CD8-positive, alpha-beta memory T cell (primary cell): ENCODE results near the gene ZNF837. TPM values are rescaled to one million over a fixed set of nuclear protein-coding genes. Genes with fewer than 3 reads are reported as not detected.

ENCODE experiments used
- CTCF ChIA-PET: fragments of 350-600 bp; sonication (Branson Sonifier 250); formaldehyde crosslinking; loops from one replicate; lab custom pipeline; 2021; ENCODE audit warnings: antibody characterized with exemption; lab: Charles Lee
- POLR2A ChIA-PET: fragments of 350-600 bp; sonication (Branson Sonifier 250); formaldehyde crosslinking; loops from one replicate; lab custom pipeline; 2021; ENCODE audit warnings: antibody characterized with exemption; lab: Charles Lee
- DNase-seq, 5 donors: peaks; one replicate each; pipeline versions ENCODE4 v3.0.0 to v3.0.0-alpha.2; 2020 to 2022; ENCODE audit warnings: mixed read lengths in 1 of 5
- H3K27ac ChIP-seq: one replicate; pipeline ENCODE4 v1.7.0; 2013; ENCODE audit warnings: low read depth, mild to moderate bottlenecking, low read length, moderate library complexity
- H3K27me3 ChIP-seq: 2 replicates; pipeline ENCODE4 v1.7.0; 2013; ENCODE audit warnings: low read length, mild to moderate bottlenecking; ENCODE audit not compliant: insufficient read depth, poor library complexity, severe bottlenecking
- H3K36me3 ChIP-seq: 2 replicates; pipeline ENCODE4 v1.7.0; 2013; ENCODE audit warnings: mild to moderate bottlenecking, low read length, moderate library complexity; ENCODE audit not compliant: insufficient read depth
- H3K4me1 ChIP-seq: 2 replicates; pipeline ENCODE4 v1.7.0; 2013; ENCODE audit warnings: mild to moderate bottlenecking, low read length, moderate library complexity; ENCODE audit not compliant: insufficient read depth
- H3K4me3 ChIP-seq: 2 replicates; pipeline ENCODE4 v1.7.0; 2013; ENCODE audit warnings: mild to moderate bottlenecking, low read length
- H3K9me3 ChIP-seq: 2 replicates; pipeline ENCODE4 v1.7.0; 2013; ENCODE audit warnings: mild to moderate bottlenecking, low read length
- H3K27ac Mint-ChIP-seq, 8 donors: one replicate each; pipeline ENCODE4 v1.8.0; 2020 to 2021; ENCODE audit warnings: mixed read lengths in 8 of 8, mild to moderate bottlenecking in 6 of 8, inconsistent platforms in 3 of 8, moderate library complexity in 3 of 8
- H3K27me3 Mint-ChIP-seq, 2 donors: one replicate each; pipeline ENCODE4 v1.8.0; 2020 to 2021; ENCODE audit warnings: mixed read lengths in 2 of 2, mild to moderate bottlenecking in 1 of 2, moderate library complexity in 1 of 2
- H3K36me3 Mint-ChIP-seq, 3 donors: one replicate each; pipeline ENCODE4 v1.8.0; 2020 to 2021; ENCODE audit warnings: mixed read lengths in 3 of 3, inconsistent platforms in 1 of 3, mild to moderate bottlenecking in 1 of 3
- H3K4me1 Mint-ChIP-seq, 3 donors: one replicate each; pipeline ENCODE4 v1.8.0; 2020 to 2021; ENCODE audit warnings: mixed read lengths in 3 of 3, inconsistent platforms in 1 of 3, mild to moderate bottlenecking in 1 of 3
- H3K4me3 Mint-ChIP-seq, 7 donors: one replicate each; pipeline ENCODE4 v1.8.0; 2020 to 2021; ENCODE audit warnings: mixed read lengths in 7 of 7, mild to moderate bottlenecking in 6 of 7, moderate library complexity in 4 of 7, inconsistent platforms in 2 of 7
- H3K9me3 Mint-ChIP-seq, 5 donors: one replicate each; pipeline ENCODE4 v1.8.0; 2020 to 2022; ENCODE audit warnings: mixed read lengths in 5 of 5, mild to moderate bottlenecking in 3 of 5, moderate library complexity in 2 of 5, inconsistent platforms in 1 of 5
- polyA plus RNA-seq: library from polyadenylated mRNA; unstranded; fragments of 300-500 nt; fragmentation: Illumina TruSeq; gene quantifications from one replicate; pipeline ENCODE4 v1.2.3, GENCODE V29; 2021
- total RNA-seq, 2 experiments: library from RNA; stranded (reverse); gene quantifications; one replicate each; pipeline ENCODE4 v1.2.3, GENCODE V29; 2021

The ZNF837 gene
- total and polyA plus RNA-seq, 3 experiments from 2014 or later: 1.8 to 4.6 (median 2.3) TPM

DNA sequence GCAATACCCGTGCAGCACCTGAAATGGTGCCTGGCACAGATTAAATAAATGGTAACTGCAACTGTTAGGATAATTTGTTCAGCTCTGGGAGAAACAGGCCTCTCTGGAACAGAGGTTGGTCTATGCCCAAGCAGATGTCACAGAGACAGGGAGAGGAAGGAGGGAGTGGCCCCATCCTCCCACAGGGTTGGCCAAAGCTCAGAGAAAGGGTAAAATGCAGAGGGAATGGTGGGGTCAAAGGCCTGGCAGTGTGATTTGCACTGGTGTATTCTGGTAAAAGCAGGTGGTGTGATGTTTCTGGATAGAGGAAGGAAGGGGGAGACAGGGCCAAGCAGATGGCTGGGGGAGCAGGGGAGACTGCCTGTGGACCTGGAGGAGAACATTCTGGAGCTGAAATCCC is 44.6 kb downstream of the ZNF837 start:
- H3K4me3 Mint-ChIP-seq: no peak overlapping the region
- ChIA-PET CTCF (no interaction called here), POLR2A (no interaction called here)
- no peaks in the 10 kb centered on the region for H3K27me3 Mint-ChIP-seq
- H3K27me3 ChIP-seq: no peaks in the 10 kb centered on the region
- no peaks in the 10 kb centered on the region for H3K9me3 ChIP-seq
- H3K4me3 ChIP-seq: no peak overlapping the region
- peaks cover 7% of the 10 kb centered on the region for H3K36me3 ChIP-seq
- peaks cover 16 to 56% (median 20%) of the 10 kb centered on the region in 3 donors for H3K36me3 Mint-ChIP-seq
- peaks cover 5 to 6% (median 6%) of the 10 kb centered on the region in 3 donors for H3K4me1 Mint-ChIP-seq
- H3K9me3 Mint-ChIP-seq: no peaks in the 10 kb centered on the region
- H3K4me1 ChIP-seq: no peaks in the 10 kb centered on the region
- no peak for DNase-seq
- H3K27ac ChIP-seq: no peak overlapping the region
- peak overlapping the region in 1 of 8 donors; percentile 60 for H3K27ac Mint-ChIP-seq

DNA sequence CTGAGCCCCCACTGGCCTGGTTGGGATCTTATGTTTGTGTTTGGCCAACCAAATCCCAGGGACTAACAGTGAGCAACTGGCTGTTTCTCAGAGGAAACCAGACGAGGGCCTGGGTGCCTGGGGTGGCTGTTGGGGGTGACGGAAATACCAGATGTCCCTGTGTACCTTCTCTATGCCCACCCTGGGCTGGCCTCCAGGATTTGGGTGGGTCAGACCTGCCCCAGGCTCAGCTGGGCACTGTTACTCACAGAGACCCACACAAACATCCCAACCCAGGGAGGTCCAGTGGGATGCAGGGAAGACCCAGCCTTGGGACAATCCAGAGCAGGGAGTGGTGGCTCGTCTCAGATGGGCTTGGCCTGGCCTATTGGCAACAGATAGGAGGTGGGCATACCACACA is 45.2 kb downstream of the ZNF837 start:
- no peak for DNase-seq
- no peaks in the 10 kb centered on the region for H3K27me3 ChIP-seq
- CTCF ChIA-PET: no interaction called here
- no peak overlapping the region for H3K27ac Mint-ChIP-seq
- peaks cover 7% of the 10 kb centered on the region for H3K36me3 ChIP-seq
- no peaks in the 10 kb centered on the region for H3K4me1 ChIP-seq
- no peak overlapping the region for H3K27ac ChIP-seq
- H3K4me3 Mint-ChIP-seq: no peak overlapping the region
- H3K36me3 Mint-ChIP-seq: peaks cover 13 to 51% (median 18%) of the 10 kb centered on the region in 3 donors
- POLR2A ChIA-PET: no interaction called here
- H3K9me3 ChIP-seq: no peaks in the 10 kb centered on the region
- H3K27me3 Mint-ChIP-seq: no peaks in the 10 kb centered on the region
- no peak overlapping the region for H3K4me3 ChIP-seq
- no peaks in the 10 kb centered on the region for H3K9me3 Mint-ChIP-seq
- H3K4me1 Mint-ChIP-seq: peaks cover 5 to 6% (median 6%) of the 10 kb centered on the region in 3 donors

DNA sequence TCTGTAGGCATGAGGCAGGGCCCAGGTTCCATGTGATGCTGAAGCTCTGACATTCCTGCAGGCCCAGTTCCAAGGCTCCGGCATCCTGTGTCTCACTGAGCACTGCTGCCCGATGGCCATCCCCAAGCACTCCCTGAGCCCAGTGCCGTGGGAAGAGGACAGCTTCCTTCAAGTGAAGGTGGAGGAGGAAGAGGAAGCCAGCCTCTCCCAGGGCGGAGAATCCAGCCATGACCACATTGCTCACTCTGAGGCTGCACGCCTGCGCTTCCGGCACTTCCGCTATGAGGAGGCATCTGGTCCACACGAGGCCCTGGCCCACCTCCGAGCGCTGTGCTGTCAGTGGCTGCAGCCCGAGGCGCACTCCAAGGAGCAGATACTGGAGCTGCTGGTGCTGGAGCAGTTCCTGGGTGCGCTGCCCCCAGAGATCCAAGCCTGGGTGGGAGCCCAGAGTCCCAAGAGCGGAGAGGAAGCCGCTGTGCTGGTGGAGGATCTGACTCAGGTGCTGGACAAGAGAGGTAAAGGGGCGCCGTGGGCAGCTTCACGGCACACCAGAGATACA is 46.1 kb downstream of the ZNF837 start:
- Mint-ChIP-seq H3K9me3 (no peaks in the 10 kb centered on the region), H3K27me3 (no peaks in the 10 kb centered on the region), H3K36me3 (peaks cover 9 to 46% (median 14%) of the 10 kb centered on the region in 3 donors), H3K4me1 (peaks cover 2 to 3% (median 2%) of the 10 kb centered on the region in 3 donors), H3K27ac (peak overlapping the region in 1 of 8 donors; percentile 41), H3K4me3 (no peak overlapping the region)
- H3K4me1 ChIP-seq: no peaks in the 10 kb centered on the region
- no peak overlapping the region for H3K4me3 ChIP-seq
- ChIA-PET CTCF (no interaction called here), POLR2A (no interaction called here)
- no peaks in the 10 kb centered on the region for H3K9me3 ChIP-seq
- H3K27me3 ChIP-seq: no peaks in the 10 kb centered on the region
- DNase-seq: no peak
- H3K27ac ChIP-seq: no peak overlapping the region
- H3K36me3 ChIP-seq: peaks cover 7% of the 10 kb centered on the region

DNA sequence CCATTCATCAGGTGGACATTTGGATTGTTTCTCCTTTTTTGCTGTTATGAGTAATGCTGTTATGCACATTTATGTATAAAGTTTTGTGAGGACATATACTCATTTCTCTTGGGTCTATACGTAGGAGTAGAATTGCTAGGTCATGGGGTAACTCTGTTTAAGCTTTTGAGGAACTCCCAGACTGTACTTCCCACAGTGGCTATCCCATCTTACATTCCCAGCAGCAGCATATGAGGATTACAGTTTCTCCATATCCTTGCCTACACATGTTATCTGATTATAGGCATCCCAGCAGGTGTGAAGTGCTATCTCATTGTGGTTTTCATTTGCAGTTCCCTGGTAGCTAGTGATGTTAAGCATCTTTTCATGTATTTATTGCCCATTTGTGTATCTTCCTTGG is 48.1 kb downstream of the ZNF837 start:
- Mint-ChIP-seq H3K4me3 (no peak overlapping the region), H3K36me3 (peaks cover 0 to 28% (median 3%) of the 10 kb centered on the region in 3 donors), H3K27ac (no peak overlapping the region), H3K4me1 (peaks cover 0 to 8% (median 0%) of the 10 kb centered on the region in 3 donors), H3K9me3 (no peaks in the 10 kb centered on the region), H3K27me3 (no peaks in the 10 kb centered on the region)
- Histone ChIP-seq H3K4me3 (no peak overlapping the region), H3K9me3 (no peaks in the 10 kb centered on the region), H3K27me3 (no peaks in the 10 kb centered on the region), H3K27ac (no peak overlapping the region), H3K4me1 (peaks cover 9% of the 10 kb centered on the region), H3K36me3 (peaks cover 7% of the 10 kb centered on the region)
- POLR2A ChIA-PET: interaction anchor here (0.7 kb wide), 1 partner anchor 749 kb away, joined by 4 read pairs; no protein-coding TSS in a partner anchor
- CTCF ChIA-PET: no interaction called here
- DNase-seq: no peak

DNA sequence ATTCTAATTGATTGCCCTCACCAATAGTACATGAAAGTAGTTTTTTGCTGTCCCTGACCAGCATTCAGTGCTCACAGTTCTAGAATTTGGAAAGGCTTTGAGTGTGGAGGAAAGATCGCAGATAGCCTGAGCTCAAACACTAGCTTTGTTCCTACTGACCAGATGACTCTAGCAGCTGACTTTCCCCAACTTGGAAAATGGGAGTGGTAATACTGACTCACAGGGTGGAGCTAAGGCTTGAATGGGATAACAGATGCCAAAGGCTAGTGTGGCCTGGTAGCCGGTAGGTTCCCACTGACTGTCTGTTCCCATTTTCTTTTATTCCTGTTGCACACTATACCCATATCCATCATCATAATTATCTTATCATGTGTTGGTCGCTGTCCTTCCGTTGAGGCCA is 50.4 kb downstream of the ZNF837 start:
- Histone ChIP-seq H3K27me3 (no peaks in the 10 kb centered on the region), H3K4me1 (peaks cover 27% of the 10 kb centered on the region), H3K36me3 (no peaks in the 10 kb centered on the region), H3K27ac (no peak overlapping the region), H3K4me3 (no peak overlapping the region), H3K9me3 (no peaks in the 10 kb centered on the region)
- Mint-ChIP-seq H3K27me3 (no peaks in the 10 kb centered on the region), H3K36me3 (peaks cover 0 to 15% (median 0%) of the 10 kb centered on the region in 3 donors), H3K4me3 (no peak overlapping the region), H3K27ac (peak overlapping the region in 1 of 8 donors; percentile 87), H3K4me1 (peaks cover 0 to 8% (median 0%) of the 10 kb centered on the region in 3 donors), H3K9me3 (no peaks in the 10 kb centered on the region)
- POLR2A ChIA-PET: no interaction called here
- CTCF ChIA-PET: no interaction called here
- no peak for DNase-seq

DNA sequence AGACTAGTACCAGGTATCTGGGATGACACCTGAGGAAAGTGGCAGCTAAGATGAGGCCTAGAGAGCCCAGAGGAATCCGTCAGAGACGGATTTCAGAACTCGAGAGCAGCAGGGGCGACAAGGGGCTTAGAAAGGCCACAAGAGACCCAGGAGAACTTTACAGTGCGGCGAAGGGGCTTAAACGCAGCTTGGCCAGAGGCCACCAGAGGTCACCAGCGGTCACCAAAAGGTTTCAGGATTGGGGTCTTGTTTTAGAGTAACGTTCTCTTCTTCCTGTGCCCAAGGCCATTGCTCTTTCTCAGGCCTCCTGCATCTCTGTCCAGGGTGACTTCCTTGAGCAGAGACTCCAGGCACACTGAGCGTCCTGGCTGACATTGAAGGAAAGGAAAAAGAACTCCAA is 51.8 kb downstream of the ZNF837 start:
- H3K4me3 ChIP-seq: no peak overlapping the region
- DNase-seq: peak in 1 of 5 donors; percentile 19
- H3K27ac ChIP-seq: no peak overlapping the region
- Mint-ChIP-seq H3K27ac (peak overlapping the region in 2 of 8 donors; percentile 32 to 48), H3K4me3 (peak overlapping the region in 2 of 7 donors; percentile 14 to 45), H3K27me3 (no peaks in the 10 kb centered on the region), H3K9me3 (no peaks in the 10 kb centered on the region), H3K36me3 (peaks cover 0 to 4% (median 0%) of the 10 kb centered on the region in 3 donors), H3K4me1 (peaks cover 0 to 8% (median 0%) of the 10 kb centered on the region in 3 donors)
- H3K9me3 ChIP-seq: no peaks in the 10 kb centered on the region
- H3K4me1 ChIP-seq: peaks cover 30% of the 10 kb centered on the region
- ChIA-PET POLR2A (no interaction called here), CTCF (no interaction called here)
- no peaks in the 10 kb centered on the region for H3K27me3 ChIP-seq
- no peaks in the 10 kb centered on the region for H3K36me3 ChIP-seq

DNA sequence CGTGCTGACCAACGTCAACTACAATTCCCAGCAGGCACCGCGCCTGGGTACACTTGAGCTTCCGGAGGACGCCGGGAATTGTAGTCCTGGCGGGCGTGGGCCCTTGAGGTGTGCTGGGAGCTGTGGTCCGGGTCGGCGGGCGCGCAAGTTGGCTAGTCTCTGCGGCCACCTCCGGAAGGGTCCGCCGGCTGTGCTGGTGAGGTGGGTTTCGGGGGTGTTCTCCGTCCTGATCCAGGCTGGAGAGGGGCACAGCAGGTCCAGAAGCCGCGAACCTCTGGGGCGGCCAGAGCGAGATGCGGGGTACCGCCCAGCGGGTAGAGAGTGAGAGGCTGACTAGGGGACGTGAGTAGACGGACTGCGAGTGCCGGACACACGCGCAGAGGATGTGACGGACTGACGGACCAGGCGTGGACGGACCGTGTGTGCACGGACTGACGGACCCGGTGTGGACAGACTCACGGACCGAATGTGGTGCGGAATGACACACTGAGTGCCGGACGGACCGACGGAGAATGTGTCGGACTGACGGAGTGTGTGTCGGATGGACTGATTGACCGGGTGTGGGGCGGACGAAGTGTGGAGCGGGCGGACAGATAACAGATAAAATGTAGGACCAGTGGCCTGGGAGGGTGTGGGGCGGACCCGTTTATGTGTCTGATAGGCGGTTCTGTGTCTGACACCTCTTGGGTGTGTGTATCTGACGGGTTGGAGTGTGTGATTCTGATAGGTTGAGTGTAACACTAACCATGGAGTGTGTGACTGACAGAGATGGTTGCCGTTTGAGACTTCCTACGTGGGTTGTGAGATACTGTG is 53.7 kb downstream of the ZNF837 start, which contains the start of gene ZSCAN22:
TSS of gene ZSCAN22 (plus strand) at position 81 of the 813 bp plus-strand sequence. CDS start 7,809 bp downstream, outside the sequence.
- H3K4me1 ChIP-seq: peaks cover 30% of the 10 kb centered on the region
- Mint-ChIP-seq H3K4me1 (peaks cover 0 to 8% (median 0%) of the 10 kb centered on the region in 3 donors), H3K27ac (no peak within 1 kb of the TSS), H3K9me3 (no peaks in the 10 kb centered on the region), H3K27me3 (no peaks in the 10 kb centered on the region), H3K4me3 (no peak within 1 kb of the TSS), H3K36me3 (peaks cover 0 to 7% (median 4%) of the 10 kb centered on the region in 3 donors)
- DNase-seq: peak; percentile 77 to 93 (median 84)
- H3K27ac ChIP-seq: peak within 1 kb of the TSS; percentile 94
- peak within 1 kb of the TSS; percentile 97 for H3K4me3 ChIP-seq
- no peaks in the 10 kb centered on the region for H3K36me3 ChIP-seq
- no peaks in the 10 kb centered on the region for H3K27me3 ChIP-seq
- ChIA-PET POLR2A (interaction anchor here (0.6 to 1.6 kb wide), 7 partner anchors 19 to 325 kb away, joined by 3 to 8 read pairs (median 4); partner anchors contain the start of genes ZBTB45, ZNF497, ZNF584 and ZNF606), CTCF (interaction anchor here (1.1 to 2.1 kb wide), 3 partner anchors 21 to 193 kb away, joined by 3 to 6 read pairs (median 5); partner anchors contain the start of genes ZBTB45 and ZNF497)
- no peaks in the 10 kb centered on the region for H3K9me3 ChIP-seq
